ENCODE measurements around the gene NUDT12. TPM values are rescaled to one million over a fixed set of nuclear protein-coding genes. Genes with fewer than 3 reads are reported as not detected.

Gene NUDT12
- total RNA-seq, 1 donor from 2014 or later, result 8.5 TPM

GRCh38 chr5:103542441-103542840, 20.1 kb downstream of the NUDT12 start:
- Mint-ChIP-seq H3K27me3 (ENCODE audit: unreplicated experiment) (no peaks in the 10 kb centered on the region), H3K36me3 (ENCODE audit: unreplicated experiment) (no peaks in the 10 kb centered on the region), H3K27ac (ENCODE audit: unreplicated experiment) (no peak overlapping the region), H3K4me3 (ENCODE audit: unreplicated experiment) (no peak overlapping the region), H3K9me3 (ENCODE audit: unreplicated experiment) (no peaks in the 10 kb centered on the region), H3K4me1 (ENCODE audit: unreplicated experiment) (peaks cover 11% of the 10 kb centered on the region)
- DNase-seq (ENCODE audit: extremely low spot score, unreplicated experiment), result no peak
- no peak for TF ChIP-seq CTCF (IDR thresholded peaks at IDR 0.05)

GRCh38 chr5:103541569-103541968, 21.0 kb downstream of the NUDT12 start:
- Mint-ChIP-seq H3K9me3 (ENCODE audit: unreplicated experiment) (no peaks in the 10 kb centered on the region), H3K4me3 (ENCODE audit: unreplicated experiment) (no peak overlapping the region), H3K4me1 (ENCODE audit: unreplicated experiment) (peaks cover 6% of the 10 kb centered on the region), H3K27me3 (ENCODE audit: unreplicated experiment) (no peaks in the 10 kb centered on the region), H3K36me3 (ENCODE audit: unreplicated experiment) (no peaks in the 10 kb centered on the region), H3K27ac (ENCODE audit: unreplicated experiment) (no peak overlapping the region)
- no peak for TF ChIP-seq CTCF (IDR thresholded peaks at IDR 0.05)
- DNase-seq (ENCODE audit: extremely low spot score, unreplicated experiment), result no peak

- no peaks in the 10 kb centered on the region for H3K9me3 Mint-ChIP-seq (ENCODE audit: unreplicated experiment)
- H3K36me3 Mint-ChIP-seq (ENCODE audit: unreplicated experiment), result no peaks in the 10 kb centered on the region
- no peak overlapping the region for H3K4me3 Mint-ChIP-seq (ENCODE audit: unreplicated experiment)
- no peak for TF ChIP-seq CTCF (IDR thresholded peaks at IDR 0.05)
- no peak for DNase-seq (ENCODE audit: extremely low spot score, unreplicated experiment)
- H3K4me1 Mint-ChIP-seq (ENCODE audit: unreplicated experiment), result peaks cover 6% of the 10 kb centered on the region
- H3K27me3 Mint-ChIP-seq (ENCODE audit: unreplicated experiment), result peaks cover 3% of the 10 kb centered on the region
- H3K27ac Mint-ChIP-seq (ENCODE audit: unreplicated experiment), result no peak overlapping the region
Measured at GRCh38 chr5:103541114-103541513, 21.5 kb downstream of the NUDT12 start.

GRCh38 chr5:103539376-103540330, 22.9 kb downstream of the NUDT12 start:
- H3K27me3 Mint-ChIP-seq (ENCODE audit: unreplicated experiment), result peaks cover 6% of the 10 kb centered on the region
- no peaks in the 10 kb centered on the region for H3K9me3 Mint-ChIP-seq (ENCODE audit: unreplicated experiment)
- no peak overlapping the region for H3K27ac Mint-ChIP-seq (ENCODE audit: unreplicated experiment)
- H3K4me1 Mint-ChIP-seq (ENCODE audit: unreplicated experiment), result peaks cover 6% of the 10 kb centered on the region
- no peak for DNase-seq (ENCODE audit: extremely low spot score, unreplicated experiment)
- H3K4me3 Mint-ChIP-seq (ENCODE audit: unreplicated experiment), result no peak overlapping the region
- no peak for TF ChIP-seq CTCF (IDR thresholded peaks at IDR 0.05)
- no peaks in the 10 kb centered on the region for H3K36me3 Mint-ChIP-seq (ENCODE audit: unreplicated experiment)

GRCh38 chr5:103532086-103532734, 30.4 kb downstream of the NUDT12 start:
- peaks cover 7% of the 10 kb centered on the region for H3K4me1 Mint-ChIP-seq (ENCODE audit: unreplicated experiment)
- no peak for TF ChIP-seq CTCF (IDR thresholded peaks at IDR 0.05)
- H3K27me3 Mint-ChIP-seq (ENCODE audit: unreplicated experiment), result peaks cover 6% of the 10 kb centered on the region
- H3K27ac Mint-ChIP-seq (ENCODE audit: unreplicated experiment), result no peak overlapping the region
- no peaks in the 10 kb centered on the region for H3K9me3 Mint-ChIP-seq (ENCODE audit: unreplicated experiment)
- no peak overlapping the region for H3K4me3 Mint-ChIP-seq (ENCODE audit: unreplicated experiment)
- H3K36me3 Mint-ChIP-seq (ENCODE audit: unreplicated experiment), result no peaks in the 10 kb centered on the region
- DNase-seq (ENCODE audit: extremely low spot score, unreplicated experiment), result no peak

Data from osteocyte (in vitro differentiated cells).